Measurements from ENCODE around the gene NCF2.
A peak's percentile ranks its signal among the peaks of the same experiment; 100 is the strongest.

The NCF2 gene

GRCh38 chr1:183533617-183534174, 56.6 kb downstream of the NCF2 start:
- DNase-seq (ENCODE audit: low read depth in 2 of 2), result no peak
- no peak for TF ChIP-seq CTCF (IDR thresholded peaks at IDR 0.05; ENCODE audit: low read depth, low read length)
- no peak overlapping the region for H3K4me3 ChIP-seq (replicated peaks in 1 of 2; ENCODE audit: low read depth in 2 of 2, low read length in 2 of 2)

GRCh38 chr1:183528577-183528976, 61.7 kb downstream of the NCF2 start:
- no peak for DNase-seq (ENCODE audit: low read depth in 2 of 2)
- no peak overlapping the region for H3K4me3 ChIP-seq (replicated peaks in 1 of 2; ENCODE audit: low read depth in 2 of 2, low read length in 2 of 2)
- no peak for TF ChIP-seq CTCF (IDR thresholded peaks at IDR 0.05; ENCODE audit: low read depth, low read length)

- no peak for TF ChIP-seq CTCF (IDR thresholded peaks at IDR 0.05; ENCODE audit: low read depth, low read length)
- H3K4me3 ChIP-seq (replicated peaks in 1 of 2; ENCODE audit: low read depth in 2 of 2, low read length in 2 of 2), result no peak overlapping the region
- no peak for DNase-seq (ENCODE audit: low read depth in 2 of 2)
Measured at GRCh38 chr1:183522104-183522503, 68.2 kb downstream of the NCF2 start.

GRCh38 chr1:183520379-183520778, 69.9 kb downstream of the NCF2 start:
- no peak for TF ChIP-seq CTCF (IDR thresholded peaks at IDR 0.05; ENCODE audit: low read depth, low read length)
- no peak overlapping the region for H3K4me3 ChIP-seq (replicated peaks in 1 of 2; ENCODE audit: low read depth in 2 of 2, low read length in 2 of 2)
- DNase-seq (ENCODE audit: low read depth in 2 of 2), result peak in 1 of 2 donors; percentile 21

GRCh38 chr1:183517401-183517800, 72.9 kb downstream of the NCF2 start:
- peak in 1 of 2 donors; percentile 36 for DNase-seq (ENCODE audit: low read depth in 2 of 2)
- no peak overlapping the region for H3K4me3 ChIP-seq (replicated peaks in 1 of 2; ENCODE audit: low read depth in 2 of 2, low read length in 2 of 2)
- TF ChIP-seq CTCF (IDR thresholded peaks at IDR 0.05; ENCODE audit: low read depth, low read length), result no peak

GRCh38 chr1:183516725-183517124, 73.5 kb downstream of the NCF2 start:
- DNase-seq (ENCODE audit: low read depth in 2 of 2), result no peak
- H3K4me3 ChIP-seq (replicated peaks in 1 of 2; ENCODE audit: low read depth in 2 of 2, low read length in 2 of 2), result no peak overlapping the region
- no peak for TF ChIP-seq CTCF (IDR thresholded peaks at IDR 0.05; ENCODE audit: low read depth, low read length)

Measured in cardiac fibroblast (primary cell).